HEK293 (cell line): ENCODE results near the gene BORCS5.

ENCODE experiments used
- MYNN ChIP-seq: fragments of 450-650 bp; formaldehyde crosslinking; IDR thresholded peaks from 2 replicates; pipeline ENCODE4 v1.5.1; 2016; ENCODE audit warnings: missing biosample characterization, missing genetic modification characterization, borderline replicate concordance
- SP7 ChIP-seq: fragments of 450-650 bp; formaldehyde crosslinking; IDR thresholded peaks from 2 replicates; pipeline ENCODE4 v1.5.1; 2016; ENCODE audit warnings: missing biosample characterization, missing genetic modification characterization
- YY1 ChIP-seq: fragments of 450-650 bp; formaldehyde crosslinking; IDR thresholded peaks from 2 replicates; pipeline ENCODE4 v1.5.1; 2018; ENCODE audit warnings: missing biosample characterization, missing genetic modification characterization
- ZBTB7A ChIP-seq: fragments of 450-650 bp; formaldehyde crosslinking; IDR thresholded peaks from 2 replicates; pipeline ENCODE4 v1.5.1; 2016; ENCODE audit warnings: low read depth, missing biosample characterization, missing genetic modification characterization
- ZNF132 ChIP-seq: fragments of 450-650 bp; formaldehyde crosslinking; IDR thresholded peaks from 2 replicates; pipeline ENCODE4 v1.5.1; 2017; ENCODE audit warnings: missing biosample characterization, missing genetic modification characterization, borderline replicate concordance
- ZNF157 ChIP-seq: fragments of 450-650 bp; formaldehyde crosslinking; IDR thresholded peaks from 2 replicates; pipeline ENCODE4 v1.5.1; 2016; ENCODE audit warnings: missing biosample characterization, missing genetic modification characterization
- ZNF473 ChIP-seq: fragments of 450-650 bp; formaldehyde crosslinking; IDR thresholded peaks from 2 replicates; pipeline ENCODE4 v1.5.1; 2017; ENCODE audit warnings: missing biosample characterization, missing genetic modification characterization
- ZNF660 ChIP-seq: fragments of 450-650 bp; IDR thresholded peaks from 2 replicates; pipeline ENCODE4 v1.5.1; 2018; ENCODE audit warnings: missing biosample characterization, mild to moderate bottlenecking, missing genetic modification characterization
- TF ChIP-seq, protein P1 (sequence below): fragments of 450-650 bp; formaldehyde crosslinking; IDR thresholded peaks from 2 replicates; pipeline ENCODE4 v1.5.1; 2016; ENCODE audit warnings: missing biosample characterization, missing genetic modification characterization, low read depth
- TF ChIP-seq, protein P2 (sequence below): fragments of 450-650 bp; formaldehyde crosslinking; conservative IDR thresholded peaks from 2 replicates; pipeline ENCODE4 v1.5.1; 2016; ENCODE audit warnings: low read depth, missing biosample characterization, missing genetic modification characterization
- TF ChIP-seq, protein P3 (sequence below): fragments of 450-650 bp; formaldehyde crosslinking; IDR thresholded peaks from 2 replicates; pipeline ENCODE4 v1.5.1; 2016; ENCODE audit warnings: missing biosample characterization, missing genetic modification characterization
- TF ChIP-seq, protein P4 (sequence below): fragments of 450-650 bp; formaldehyde crosslinking; IDR thresholded peaks from 2 replicates; pipeline ENCODE4 v1.5.1; 2016; ENCODE audit warnings: missing biosample characterization, missing genetic modification characterization, borderline replicate concordance

DNA sequence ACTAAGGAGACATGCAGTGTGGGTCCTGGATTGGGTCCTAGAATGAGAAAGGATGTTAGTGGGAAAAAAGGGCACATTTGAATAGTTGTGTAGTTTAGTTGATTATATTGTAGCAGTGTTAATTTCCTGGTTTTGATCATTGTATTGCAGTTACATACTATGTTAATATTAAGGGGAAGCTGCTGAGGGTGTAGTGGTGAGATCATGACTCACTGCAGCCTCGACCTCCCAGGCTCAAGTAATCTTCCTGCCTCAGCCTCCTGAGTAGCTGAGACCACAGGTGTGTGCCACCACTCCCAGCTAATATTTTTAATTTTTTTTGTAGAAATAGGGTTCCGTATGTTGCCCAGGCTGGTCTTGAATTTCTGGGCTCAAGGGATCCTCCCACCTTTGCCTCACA is 21.7 kb downstream of the BORCS5 start:
- no peak for TF ChIP-seq ZNF660 (tag by site-specific recombination)
- no peak for TF ChIP-seq ZBTB7A (tag by site-specific recombination)
- TF ChIP-seq, protein P1, sequence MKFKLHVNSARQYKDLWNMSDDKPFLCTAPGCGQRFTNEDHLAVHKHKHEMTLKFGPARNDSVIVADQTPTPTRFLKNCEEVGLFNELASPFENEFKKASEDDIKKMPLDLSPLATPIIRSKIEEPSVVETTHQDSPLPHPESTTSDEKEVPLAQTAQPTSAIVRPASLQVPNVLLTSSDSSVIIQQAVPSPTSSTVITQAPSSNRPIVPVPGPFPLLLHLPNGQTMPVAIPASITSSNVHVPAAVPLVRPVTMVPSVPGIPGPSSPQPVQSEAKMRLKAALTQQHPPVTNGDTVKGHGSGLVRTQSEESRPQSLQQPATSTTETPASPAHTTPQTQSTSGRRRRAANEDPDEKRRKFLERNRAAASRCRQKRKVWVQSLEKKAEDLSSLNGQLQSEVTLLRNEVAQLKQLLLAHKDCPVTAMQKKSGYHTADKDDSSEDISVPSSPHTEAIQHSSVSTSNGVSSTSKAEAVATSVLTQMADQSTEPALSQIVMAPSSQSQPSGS (tag by site-specific recombination) = no peak
- TF ChIP-seq ZNF132 (tag by site-specific recombination) = no peak
- no peak for TF ChIP-seq SP7 (tag by site-specific recombination)
- TF ChIP-seq MYNN (tag by site-specific recombination) = no peak
- no peak for TF ChIP-seq YY1 (tag by site-specific recombination)
- TF ChIP-seq, protein P2, sequence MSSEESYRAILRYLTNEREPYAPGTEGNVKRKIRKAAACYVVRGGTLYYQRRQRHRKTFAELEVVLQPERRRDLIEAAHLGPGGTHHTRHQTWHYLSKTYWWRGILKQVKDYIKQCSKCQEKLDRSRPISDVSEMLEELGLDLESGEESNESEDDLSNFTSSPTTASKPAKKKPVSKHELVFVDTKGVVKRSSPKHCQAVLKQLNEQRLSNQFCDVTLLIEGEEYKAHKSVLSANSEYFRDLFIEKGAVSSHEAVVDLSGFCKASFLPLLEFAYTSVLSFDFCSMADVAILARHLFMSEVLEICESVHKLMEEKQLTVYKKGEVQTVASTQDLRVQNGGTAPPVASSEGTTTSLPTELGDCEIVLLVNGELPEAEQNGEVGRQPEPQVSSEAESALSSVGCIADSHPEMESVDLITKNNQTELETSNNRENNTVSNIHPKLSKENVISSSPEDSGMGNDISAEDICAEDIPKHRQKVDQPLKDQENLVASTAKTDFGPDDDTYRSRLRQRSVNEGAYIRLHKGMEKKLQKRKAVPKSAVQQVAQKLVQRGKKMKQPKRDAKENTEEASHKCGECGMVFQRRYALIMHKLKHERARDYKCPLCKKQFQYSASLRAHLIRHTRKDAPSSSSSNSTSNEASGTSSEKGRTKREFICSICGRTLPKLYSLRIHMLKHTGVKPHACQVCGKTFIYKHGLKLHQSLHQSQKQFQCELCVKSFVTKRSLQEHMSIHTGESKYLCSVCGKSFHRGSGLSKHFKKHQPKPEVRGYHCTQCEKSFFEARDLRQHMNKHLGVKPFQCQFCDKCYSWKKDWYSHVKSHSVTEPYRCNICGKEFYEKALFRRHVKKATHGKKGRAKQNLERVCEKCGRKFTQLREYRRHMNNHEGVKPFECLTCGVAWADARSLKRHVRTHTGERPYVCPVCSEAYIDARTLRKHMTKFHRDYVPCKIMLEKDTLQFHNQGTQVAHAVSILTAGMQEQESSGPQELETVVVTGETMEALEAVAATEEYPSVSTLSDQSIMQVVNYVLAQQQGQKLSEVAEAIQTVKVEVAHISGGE (tag by site-specific recombination) = no peak
- no peak for TF ChIP-seq ZNF157
- TF ChIP-seq, protein P3, sequence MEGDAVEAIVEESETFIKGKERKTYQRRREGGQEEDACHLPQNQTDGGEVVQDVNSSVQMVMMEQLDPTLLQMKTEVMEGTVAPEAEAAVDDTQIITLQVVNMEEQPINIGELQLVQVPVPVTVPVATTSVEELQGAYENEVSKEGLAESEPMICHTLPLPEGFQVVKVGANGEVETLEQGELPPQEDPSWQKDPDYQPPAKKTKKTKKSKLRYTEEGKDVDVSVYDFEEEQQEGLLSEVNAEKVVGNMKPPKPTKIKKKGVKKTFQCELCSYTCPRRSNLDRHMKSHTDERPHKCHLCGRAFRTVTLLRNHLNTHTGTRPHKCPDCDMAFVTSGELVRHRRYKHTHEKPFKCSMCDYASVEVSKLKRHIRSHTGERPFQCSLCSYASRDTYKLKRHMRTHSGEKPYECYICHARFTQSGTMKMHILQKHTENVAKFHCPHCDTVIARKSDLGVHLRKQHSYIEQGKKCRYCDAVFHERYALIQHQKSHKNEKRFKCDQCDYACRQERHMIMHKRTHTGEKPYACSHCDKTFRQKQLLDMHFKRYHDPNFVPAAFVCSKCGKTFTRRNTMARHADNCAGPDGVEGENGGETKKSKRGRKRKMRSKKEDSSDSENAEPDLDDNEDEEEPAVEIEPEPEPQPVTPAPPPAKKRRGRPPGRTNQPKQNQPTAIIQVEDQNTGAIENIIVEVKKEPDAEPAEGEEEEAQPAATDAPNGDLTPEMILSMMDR (tag by site-specific recombination) = no peak
- TF ChIP-seq ZNF473 (tag by site-specific recombination) = no peak
- TF ChIP-seq, protein P4, sequence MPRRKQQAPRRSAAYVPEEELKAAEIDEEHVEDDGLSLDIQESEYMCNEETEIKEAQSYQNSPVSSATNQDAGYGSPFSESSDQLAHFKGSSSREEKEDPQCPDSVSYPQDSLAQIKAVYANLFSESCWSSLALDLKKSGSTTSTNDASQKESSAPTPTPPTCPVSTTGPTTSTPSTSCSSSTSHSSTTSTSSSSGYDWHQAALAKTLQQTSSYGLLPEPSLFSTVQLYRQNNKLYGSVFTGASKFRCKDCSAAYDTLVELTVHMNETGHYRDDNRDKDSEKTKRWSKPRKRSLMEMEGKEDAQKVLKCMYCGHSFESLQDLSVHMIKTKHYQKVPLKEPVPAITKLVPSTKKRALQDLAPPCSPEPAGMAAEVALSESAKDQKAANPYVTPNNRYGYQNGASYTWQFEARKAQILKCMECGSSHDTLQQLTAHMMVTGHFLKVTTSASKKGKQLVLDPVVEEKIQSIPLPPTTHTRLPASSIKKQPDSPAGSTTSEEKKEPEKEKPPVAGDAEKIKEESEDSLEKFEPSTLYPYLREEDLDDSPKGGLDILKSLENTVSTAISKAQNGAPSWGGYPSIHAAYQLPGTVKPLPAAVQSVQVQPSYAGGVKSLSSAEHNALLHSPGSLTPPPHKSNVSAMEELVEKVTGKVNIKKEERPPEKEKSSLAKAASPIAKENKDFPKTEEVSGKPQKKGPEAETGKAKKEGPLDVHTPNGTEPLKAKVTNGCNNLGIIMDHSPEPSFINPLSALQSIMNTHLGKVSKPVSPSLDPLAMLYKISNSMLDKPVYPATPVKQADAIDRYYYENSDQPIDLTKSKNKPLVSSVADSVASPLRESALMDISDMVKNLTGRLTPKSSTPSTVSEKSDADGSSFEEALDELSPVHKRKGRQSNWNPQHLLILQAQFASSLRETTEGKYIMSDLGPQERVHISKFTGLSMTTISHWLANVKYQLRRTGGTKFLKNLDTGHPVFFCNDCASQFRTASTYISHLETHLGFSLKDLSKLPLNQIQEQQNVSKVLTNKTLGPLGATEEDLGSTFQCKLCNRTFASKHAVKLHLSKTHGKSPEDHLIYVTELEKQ = no peak
